Prostate gland (tissue), 2 donors: ENCODE results near the gene TM4SF4. TPM values are rescaled to one million over a fixed set of nuclear protein-coding genes. Genes with fewer than 3 reads are reported as not detected.

Experiments
- DNase-seq: peaks from one replicate; pipeline ENCODE4 v3.0.0-alpha.2; 2019; ENCODE audit warnings: low spot score
- H3K27ac ChIP-seq, 2 donors: fragments of 200-600 bp; sonication (generic); 2 replicates each; pipeline ENCODE4 v1.5.1; 2017 to 2019
- H3K27me3 ChIP-seq: fragments of 200-600 bp; sonication (generic); replicated peaks from 2 replicates; pipeline ENCODE4 v1.5.1; 2019; ENCODE audit not compliant: insufficient read depth
- H3K36me3 ChIP-seq, 2 donors: fragments of 200-600 bp; sonication (generic); 1 replicate in 1 of 2; 2 replicates in 1 of 2; pipeline versions ENCODE4 v1.5.1 to v1.8.1; 2017 to 2019
- H3K4me1 ChIP-seq: fragments of 200-600 bp; sonication (generic); replicated peaks from 2 replicates; pipeline ENCODE4 v1.5.1; 2019
- H3K4me3 ChIP-seq, 2 donors: fragments of 200-600 bp; sonication (generic); 2 replicates each; pipeline ENCODE4 v1.5.1; 2017 to 2019
- H3K9me3 ChIP-seq: fragments of 200-600 bp; sonication (generic); 2 replicates; pipeline ENCODE4 v1.5.1; 2017
- CTCF ChIP-seq, 4 experiments: fragments of 200-600 bp in 2 of 4; fragments of 450-650 bp in 2 of 4; sonication (generic) in 2 of 4; IDR thresholded peaks; 1 replicate in 3 of 4; 2 replicates in 1 of 4; pipeline ENCODE4 v1.5.1; 2016 to 2019; ENCODE audit warnings: antibody characterized with exemption in 4 of 4, mild to moderate bottlenecking in 2 of 4, moderate library complexity in 2 of 4
- POLR2A ChIP-seq: fragments of 450-650 bp; IDR thresholded peaks from one replicate; pipeline ENCODE4 v1.6.1; 2016; ENCODE audit warnings: antibody characterized with exemption, mild to moderate bottlenecking
- POLR2AphosphoS5 ChIP-seq: sonication (generic); formaldehyde crosslinking; IDR thresholded peaks from one replicate; pipeline ENCODE4 v1.6.1; 2017; ENCODE audit warnings: antibody characterized with exemption
- WGBS: methylation state at CpG from one replicate; pipeline ENCODE4 v1.1.5; 2018; 5-methylcytosine and 5-hydroxymethylcytosine counted together
- intact Hi-C: fragments of 100-400 bp; cut with DNase I; formaldehyde crosslinking; loops from one replicate; pipeline ENCODE4 v1.14.2; 2022
- total RNA-seq, 2 donors: library from RNA; depleted of rRNA; stranded (reverse); fragments of >200 nt; gene quantifications; one replicate each; pipeline ENCODE4 v1.1.0, GENCODE V29; 2016

Gene TM4SF4
- total RNA-seq, result not detected

GRCh38 chr3:149474250-149474817 lies at the start of gene TM4SF4:
Gene TM4SF4 (plus strand): TSS chr3:149474697. CDS start chr3:149474878, 181 bp downstream.
- H3K4me1 ChIP-seq, result no peaks in the 10 kb centered on the region
- H3K9me3 ChIP-seq, result no peaks in the 10 kb centered on the region
- no peak within 1 kb of the TSS for H3K4me3 ChIP-seq
- TF ChIP-seq CTCF (IDR thresholded peaks at IDR 0.05) (no peak), POLR2A (no peak), POLR2AphosphoS5 (no peak)
- no peak for DNase-seq
- 64% methylated on average over 5 of the region's 5 CpGs for WGBS
- no peak within 1 kb of the TSS for H3K27ac ChIP-seq
- no peaks in the 10 kb centered on the region for H3K27me3 ChIP-seq
- intact Hi-C loops, result loop anchor here (10.0 kb wide), 1 partner anchor 520 kb away; no protein-coding TSS in a partner anchor
- no peaks in the 10 kb centered on the region for H3K36me3 ChIP-seq

DNA sequence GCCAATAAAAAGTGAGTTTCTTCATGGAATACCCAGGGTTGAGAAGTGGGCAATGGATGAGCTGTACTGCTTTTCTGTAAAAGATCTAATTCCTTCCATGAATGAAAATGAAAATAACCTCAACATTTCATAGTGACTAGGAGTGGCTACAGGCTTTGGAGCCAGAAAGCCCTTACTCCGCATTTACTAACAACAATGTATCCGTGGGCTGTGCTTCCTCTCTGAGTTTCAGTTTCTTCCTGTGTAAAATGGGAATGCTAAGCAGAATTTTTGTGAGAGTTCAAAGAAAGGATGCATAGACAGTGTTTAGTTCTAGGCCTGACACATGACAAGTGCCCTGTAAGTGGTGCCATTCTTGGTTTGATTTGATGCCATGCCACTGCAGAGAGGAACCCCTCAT lies 49.6 kb upstream of the TM4SF4 start:
- Histone ChIP-seq H3K9me3 (no peaks in the 10 kb centered on the region), H3K36me3 (no peaks in the 10 kb centered on the region), H3K4me1 (no peaks in the 10 kb centered on the region), H3K4me3 (no peak overlapping the region), H3K27ac (no peak overlapping the region), H3K27me3 (no peaks in the 10 kb centered on the region)
- DNase-seq, result no peak
- WGBS, result 39% methylated on average over 2 of the region's 2 CpGs
- TF ChIP-seq CTCF (IDR thresholded peaks at IDR 0.05) (no peak), POLR2AphosphoS5 (no peak), POLR2A (no peak)
- intact Hi-C loops, result no loop called here

DNA sequence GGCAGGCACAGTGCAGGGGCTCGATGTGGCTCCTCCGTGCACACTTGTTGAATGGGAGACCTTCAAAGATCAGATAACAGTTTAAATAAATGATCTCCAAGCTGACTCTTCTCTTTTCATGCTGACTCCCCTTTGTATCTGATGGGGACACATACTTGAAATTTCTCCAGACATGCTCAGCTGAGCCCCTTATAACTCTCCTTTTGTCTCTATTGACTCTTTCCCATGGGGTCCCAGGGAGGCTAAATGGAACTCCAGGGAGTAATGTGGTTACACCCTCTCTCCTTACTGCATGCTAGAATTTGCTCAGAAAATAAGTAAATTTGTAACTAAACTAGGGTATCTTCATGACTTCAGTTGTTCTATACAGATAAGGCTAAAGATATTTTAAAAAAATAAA lies 48.2 kb upstream of the TM4SF4 start:
- no peak for TF ChIP-seq POLR2AphosphoS5
- TF ChIP-seq POLR2A, result no peak
- TF ChIP-seq CTCF (IDR thresholded peaks at IDR 0.05), result no peak
- Histone ChIP-seq H3K9me3 (no peaks in the 10 kb centered on the region), H3K4me3 (no peak overlapping the region), H3K27ac (no peak overlapping the region), H3K4me1 (no peaks in the 10 kb centered on the region), H3K36me3 (no peaks in the 10 kb centered on the region), H3K27me3 (no peaks in the 10 kb centered on the region)
- no peak for DNase-seq
- 24% methylated on average over 2 of the region's 2 CpGs for WGBS
- intact Hi-C loops, result no loop called here

DNA sequence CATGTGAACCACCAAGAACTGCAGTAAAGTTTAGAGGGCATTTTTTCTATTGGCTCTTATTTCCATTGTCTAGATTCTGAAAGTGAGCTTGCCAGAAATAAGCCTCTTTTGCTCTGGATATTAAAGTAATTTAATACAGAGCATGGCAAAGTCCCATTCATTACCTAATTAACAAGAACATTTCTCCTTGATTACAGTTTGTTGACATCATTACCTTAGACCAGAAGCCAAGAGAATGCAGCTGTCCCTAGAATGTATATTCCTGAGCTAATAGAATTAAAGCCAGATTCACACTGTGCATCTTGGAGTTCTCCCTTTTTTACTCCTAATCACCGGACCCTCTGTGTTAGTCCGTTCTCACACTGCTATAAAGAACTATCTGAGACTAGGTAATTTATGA lies 46.4 kb upstream of the TM4SF4 start:
- Histone ChIP-seq H3K36me3 (no peaks in the 10 kb centered on the region), H3K9me3 (no peaks in the 10 kb centered on the region), H3K27ac (no peak overlapping the region), H3K4me1 (no peaks in the 10 kb centered on the region), H3K27me3 (no peaks in the 10 kb centered on the region), H3K4me3 (no peak overlapping the region)
- DNase-seq, result no peak
- TF ChIP-seq POLR2A, result no peak
- TF ChIP-seq CTCF (IDR thresholded peaks at IDR 0.05), result no peak
- TF ChIP-seq POLR2AphosphoS5, result no peak
- intact Hi-C loops, result no loop called here
- 86% methylated on average over 2 of the region's 2 CpGs for WGBS

GRCh38 chr3:149430216-149430615 lies 44.3 kb upstream of the TM4SF4 start:
- no peaks in the 10 kb centered on the region for H3K27me3 ChIP-seq
- intact Hi-C loops, result no loop called here
- DNase-seq, result no peak
- TF ChIP-seq POLR2AphosphoS5 (no peak), POLR2A (no peak), CTCF (IDR thresholded peaks at IDR 0.05) (no peak)
- no peaks in the 10 kb centered on the region for H3K36me3 ChIP-seq
- H3K4me1 ChIP-seq, result no peaks in the 10 kb centered on the region
- no peak overlapping the region for H3K4me3 ChIP-seq
- H3K9me3 ChIP-seq, result no peaks in the 10 kb centered on the region
- no peak overlapping the region for H3K27ac ChIP-seq
- 82% methylated on average over 1 of the region's 1 CpG for WGBS
